ENCODE data around the gene FKBP5.

DNA sequence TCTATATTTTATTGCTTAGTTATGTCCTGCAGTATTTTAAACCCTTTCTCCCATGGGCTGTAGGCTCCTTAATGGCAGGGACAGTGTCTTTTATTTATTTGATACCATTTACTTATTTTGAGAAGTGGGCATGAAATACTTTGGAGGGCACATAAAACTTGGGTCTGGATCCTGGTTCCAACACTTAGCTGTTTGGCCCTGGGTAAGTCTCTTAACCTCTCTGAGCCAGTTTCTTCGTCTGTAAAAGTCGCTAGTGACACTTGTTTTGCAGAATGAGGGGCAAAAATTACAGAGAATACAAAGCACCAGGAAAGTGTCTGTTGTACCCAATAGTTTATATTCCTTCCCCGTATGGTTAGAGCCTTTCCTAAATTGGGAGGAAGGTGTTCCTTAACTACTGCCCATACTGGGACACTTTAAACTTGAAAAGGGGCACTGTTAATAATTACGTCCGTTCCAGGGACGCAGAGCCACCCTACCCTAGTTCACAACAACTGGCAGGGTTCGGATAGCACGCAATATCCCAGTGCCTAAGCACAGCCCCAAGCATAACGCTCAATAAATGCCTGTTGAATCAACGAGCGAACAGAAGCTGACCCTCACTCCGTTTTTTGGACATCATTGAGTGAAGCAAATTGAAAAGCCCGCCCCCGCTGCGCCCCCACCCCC, 42.2 kb upstream of the FKBP5 start:
- no peak for TF ChIP-seq ZBTB7A (IDR thresholded peaks at IDR 0.05; ENCODE audit: low read depth)
- no peak for TF ChIP-seq EP300 (IDR thresholded peaks at IDR 0.05; ENCODE audit: borderline replicate concordance)
- no peak for TF ChIP-seq EGR1 (IDR thresholded peaks at IDR 0.05)
- no peak for TF ChIP-seq TCF12 (IDR thresholded peaks at IDR 0.05; ENCODE audit: low read depth)
- TF ChIP-seq CREB1 (IDR thresholded peaks at IDR 0.05; ENCODE audit: low read depth), result no peak
- TF ChIP-seq, protein P1, sequence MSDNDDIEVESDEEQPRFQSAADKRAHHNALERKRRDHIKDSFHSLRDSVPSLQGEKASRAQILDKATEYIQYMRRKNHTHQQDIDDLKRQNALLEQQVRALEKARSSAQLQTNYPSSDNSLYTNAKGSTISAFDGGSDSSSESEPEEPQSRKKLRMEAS (IDR thresholded peaks at IDR 0.05), result no peak
- no peak for TF ChIP-seq TAF1 (IDR thresholded peaks at IDR 0.05; ENCODE audit: low read depth)
- TF ChIP-seq YY1 (IDR thresholded peaks at IDR 0.05; ENCODE audit: low read depth), result no peak
- TF ChIP-seq, protein P2, sequence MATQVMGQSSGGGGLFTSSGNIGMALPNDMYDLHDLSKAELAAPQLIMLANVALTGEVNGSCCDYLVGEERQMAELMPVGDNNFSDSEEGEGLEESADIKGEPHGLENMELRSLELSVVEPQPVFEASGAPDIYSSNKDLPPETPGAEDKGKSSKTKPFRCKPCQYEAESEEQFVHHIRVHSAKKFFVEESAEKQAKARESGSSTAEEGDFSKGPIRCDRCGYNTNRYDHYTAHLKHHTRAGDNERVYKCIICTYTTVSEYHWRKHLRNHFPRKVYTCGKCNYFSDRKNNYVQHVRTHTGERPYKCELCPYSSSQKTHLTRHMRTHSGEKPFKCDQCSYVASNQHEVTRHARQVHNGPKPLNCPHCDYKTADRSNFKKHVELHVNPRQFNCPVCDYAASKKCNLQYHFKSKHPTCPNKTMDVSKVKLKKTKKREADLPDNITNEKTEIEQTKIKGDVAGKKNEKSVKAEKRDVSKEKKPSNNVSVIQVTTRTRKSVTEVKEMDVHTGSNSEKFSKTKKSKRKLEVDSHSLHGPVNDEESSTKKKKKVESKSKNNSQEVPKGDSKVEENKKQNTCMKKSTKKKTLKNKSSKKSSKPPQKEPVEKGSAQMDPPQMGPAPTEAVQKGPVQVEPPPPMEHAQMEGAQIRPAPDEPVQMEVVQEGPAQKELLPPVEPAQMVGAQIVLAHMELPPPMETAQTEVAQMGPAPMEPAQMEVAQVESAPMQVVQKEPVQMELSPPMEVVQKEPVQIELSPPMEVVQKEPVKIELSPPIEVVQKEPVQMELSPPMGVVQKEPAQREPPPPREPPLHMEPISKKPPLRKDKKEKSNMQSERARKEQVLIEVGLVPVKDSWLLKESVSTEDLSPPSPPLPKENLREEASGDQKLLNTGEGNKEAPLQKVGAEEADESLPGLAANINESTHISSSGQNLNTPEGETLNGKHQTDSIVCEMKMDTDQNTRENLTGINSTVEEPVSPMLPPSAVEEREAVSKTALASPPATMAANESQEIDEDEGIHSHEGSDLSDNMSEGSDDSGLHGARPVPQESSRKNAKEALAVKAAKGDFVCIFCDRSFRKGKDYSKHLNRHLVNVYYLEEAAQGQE (IDR thresholded peaks at IDR 0.05; ENCODE audit: low read depth), result no peak

All from Ishikawa (cell line).